ENCODE data around the gene PI4KB. TPM values are rescaled to one million over a fixed set of nuclear protein-coding genes. Genes with fewer than 3 reads are reported as not detected.
A peak's percentile ranks its signal among the peaks of the same experiment; 100 is the strongest.
"Not testable (repeated sequence)": the region's sequence is repeated elsewhere in the genome, so short reads cannot be mapped to it uniquely, and the experiment has no call there.

Gene PI4KB
- total RNA-seq, 1 donor from 2014 or later, result 71.4 TPM

DNA sequence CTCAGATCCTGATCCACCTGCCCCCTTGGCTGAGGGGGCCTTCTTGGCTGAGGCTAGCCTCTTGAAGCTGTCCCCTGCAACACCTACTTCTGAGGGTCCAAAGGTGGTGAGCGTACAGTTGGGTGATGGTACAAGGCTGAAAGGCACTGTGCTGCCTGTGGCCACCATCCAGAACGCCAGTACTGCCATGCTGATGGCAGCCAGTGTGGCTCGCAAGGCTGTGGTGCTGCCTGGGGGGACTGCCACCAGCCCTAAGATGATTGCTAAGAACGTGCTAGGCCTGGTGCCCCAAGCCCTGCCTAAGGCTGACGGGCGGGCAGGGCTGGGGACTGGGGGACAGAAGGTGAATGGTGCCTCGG, 39.9 kb downstream of the PI4KB start:
- ATAC-seq, result no peak
- no peak for DNase-seq (ENCODE audit: low spot score)
- intact Hi-C loops (cut with DNase I), result no loop called here

DNA sequence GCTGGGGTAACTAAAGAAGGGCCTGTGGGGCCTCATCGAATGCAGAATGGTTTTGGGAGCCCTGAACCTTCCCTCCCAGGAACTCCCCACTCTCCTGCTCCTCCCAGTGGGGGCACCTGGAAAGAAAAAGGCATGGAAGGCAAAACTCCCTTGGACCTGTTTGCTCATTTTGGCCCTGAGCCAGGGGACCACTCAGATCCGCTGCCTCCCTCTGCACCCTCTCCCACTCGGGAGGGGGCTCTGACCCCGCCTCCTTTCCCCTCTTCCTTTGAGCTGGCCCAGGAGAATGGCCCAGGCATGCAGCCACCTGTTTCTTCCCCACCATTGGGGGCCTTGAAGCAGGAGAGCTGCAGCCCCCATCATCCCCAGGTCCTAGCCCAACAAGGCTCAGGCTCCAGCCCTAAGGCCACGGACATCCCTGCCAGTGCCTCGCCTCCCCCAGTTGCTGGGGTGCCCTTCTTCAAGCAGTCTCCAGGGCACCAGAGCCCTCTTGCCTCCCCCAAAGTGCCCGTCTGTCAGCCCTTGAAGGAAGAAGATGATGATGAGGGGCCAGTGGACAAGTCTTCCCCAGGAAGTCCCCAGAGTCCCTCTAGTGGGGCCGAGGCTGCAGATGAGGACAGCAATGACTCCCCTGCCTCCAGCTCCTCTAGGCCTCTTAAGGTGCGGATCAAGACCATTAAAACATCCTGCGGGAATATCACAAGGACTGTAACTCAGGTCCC, 40.4 kb downstream of the PI4KB start:
- no peak for ATAC-seq
- DNase-seq (ENCODE audit: low spot score), result no peak
- intact Hi-C loops (cut with DNase I), result no loop called here

DNA sequence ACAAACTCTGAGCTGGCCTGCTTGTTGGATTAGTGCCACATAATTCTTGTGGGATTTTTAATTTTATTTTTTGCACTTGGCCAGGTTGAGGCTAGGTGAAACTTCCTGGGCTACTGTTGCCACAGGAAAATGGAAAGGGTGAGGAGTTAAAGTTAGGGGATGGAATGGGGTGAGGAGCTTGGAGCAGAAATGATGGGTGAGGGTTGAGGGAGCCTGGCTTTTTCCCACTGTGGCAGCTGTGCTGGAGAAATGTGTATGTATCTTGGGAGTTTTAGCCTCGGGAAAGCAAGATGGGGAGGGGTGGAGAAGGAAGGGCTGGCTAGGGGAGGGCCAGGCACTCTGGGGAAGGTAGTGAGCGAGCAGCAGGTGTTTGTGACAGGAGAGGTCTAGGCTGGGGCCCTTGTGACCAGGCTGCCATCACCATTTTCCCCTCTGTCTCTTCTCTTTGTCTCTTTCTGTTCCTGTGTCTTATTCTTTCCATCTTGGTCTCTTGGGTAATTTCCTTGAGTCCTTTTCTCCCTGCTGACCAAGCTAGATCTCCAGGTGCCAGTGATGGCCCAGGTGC, 43.1 kb downstream of the PI4KB start:
- ATAC-seq (no peak), DNase-seq (ENCODE audit: low spot score) (no peak)
- intact Hi-C loops (cut with DNase I), result no loop called here

GRCh38 chr1:151282883-151283725, 44.1 kb downstream of the PI4KB start:
- intact Hi-C loops (cut with DNase I), result loop anchor here (1.0 kb wide), 1 partner anchor 116 kb away; the partner anchor contains the start of gene PSMB4
- DNase-seq (ENCODE audit: low spot score) (peak; percentile 71), ATAC-seq (no peak)

GRCh38 chr1:151281969-151282882, 45.0 kb downstream of the PI4KB start, which contains the start of gene ZNF687:
ZNF687 (plus strand) TSS chr1:151282299; CDS start chr1:151286292, 3,993 bp downstream.
- peak; percentile 100 for DNase-seq (ENCODE audit: low spot score)
- peak; percentile 96 for ATAC-seq
- intact Hi-C loops (cut with DNase I), result no loop called here

- DNase-seq (ENCODE audit: low spot score), result peak; percentile 97
- ATAC-seq, result peak; percentile 92
- intact Hi-C loops (cut with DNase I), result no loop called here
These were observed 45.8 kb downstream of the PI4KB start for GRCh38 chr1:151281225-151281968.

DNA sequence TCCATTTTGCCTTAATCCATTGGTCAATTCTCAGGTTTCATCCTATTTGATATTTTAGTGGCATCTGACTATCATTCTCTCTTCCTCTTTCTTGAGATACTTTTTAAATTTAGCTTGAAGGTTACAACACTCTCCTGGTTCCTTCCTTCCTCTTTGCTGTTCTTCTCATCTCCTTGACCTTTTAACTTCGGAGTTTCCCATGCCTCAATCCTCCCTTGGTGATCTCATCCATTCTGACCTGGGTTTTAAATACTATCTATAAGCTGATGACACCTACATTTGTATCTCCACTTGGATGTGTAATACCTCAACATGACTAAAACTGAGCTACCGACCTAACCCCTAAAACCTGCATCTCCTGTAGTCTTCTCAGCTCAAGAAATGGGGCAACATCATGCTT, 50.0 kb downstream of the PI4KB start:
- no peak for ATAC-seq
- no peak for DNase-seq (ENCODE audit: low spot score)
- intact Hi-C loops (cut with DNase I), result no loop called here

- intact Hi-C loops (cut with DNase I); ATAC-seq; DNase-seq (ENCODE audit: low spot score): not testable (repeated sequence)
These were observed 51.9 kb downstream of the PI4KB start for GRCh38 chr1:151275341-151275740.

GRCh38 chr1:151273924-151274466, 53.2 kb downstream of the PI4KB start:
- intact Hi-C loops (cut with DNase I), result no loop called here
- ATAC-seq, result no peak
- no peak for DNase-seq (ENCODE audit: low spot score)

DNA sequence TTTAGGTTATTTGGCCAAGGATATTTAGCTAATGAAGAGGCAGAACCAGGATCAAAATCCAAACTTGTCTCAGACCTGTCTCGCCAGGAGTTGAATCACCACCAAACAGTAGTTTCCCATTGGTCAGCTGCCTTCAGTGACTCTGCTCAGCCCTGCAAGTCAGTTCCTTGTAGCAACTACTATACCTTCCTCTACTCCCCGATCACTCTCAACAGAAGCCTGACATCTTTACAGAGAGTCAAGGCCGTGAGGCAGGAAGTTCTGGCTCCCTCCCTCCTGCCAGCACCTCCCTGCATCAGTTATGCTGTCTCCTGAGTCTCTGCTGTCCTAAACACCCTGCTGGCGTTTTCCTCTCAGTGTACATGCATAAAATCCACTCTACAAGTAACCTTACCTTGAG, 59.5 kb downstream of the PI4KB start:
- no peak for ATAC-seq
- no peak for DNase-seq (ENCODE audit: low spot score)
- intact Hi-C loops (cut with DNase I), result no loop called here

- no peak for DNase-seq (ENCODE audit: low spot score)
- intact Hi-C loops (cut with DNase I), result no loop called here
- ATAC-seq, result no peak
These were observed 60.4 kb downstream of the PI4KB start for GRCh38 chr1:151266821-151267220.

DNA sequence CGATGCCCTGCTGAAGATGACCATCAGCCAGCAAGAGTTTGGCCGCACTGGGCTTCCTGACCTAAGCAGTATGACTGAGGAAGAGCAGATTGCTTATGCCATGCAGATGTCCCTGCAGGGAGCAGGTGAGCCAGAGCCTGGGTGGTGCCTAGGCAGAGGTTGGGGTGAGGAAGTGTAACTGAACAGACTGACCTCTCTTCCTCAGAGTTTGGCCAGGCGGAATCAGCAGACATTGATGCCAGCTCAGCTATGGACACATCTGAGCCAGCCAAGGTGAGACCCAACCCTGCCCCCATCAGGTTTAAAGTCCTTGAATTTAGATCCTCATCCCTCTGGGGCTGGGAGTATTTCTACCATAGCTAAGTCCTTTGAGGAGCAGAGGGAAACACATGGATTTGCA, 60.9 kb downstream of the PI4KB start:
- ATAC-seq, result no peak
- DNase-seq (ENCODE audit: low spot score), result no peak
- intact Hi-C loops (cut with DNase I), result no loop called here

DNA sequence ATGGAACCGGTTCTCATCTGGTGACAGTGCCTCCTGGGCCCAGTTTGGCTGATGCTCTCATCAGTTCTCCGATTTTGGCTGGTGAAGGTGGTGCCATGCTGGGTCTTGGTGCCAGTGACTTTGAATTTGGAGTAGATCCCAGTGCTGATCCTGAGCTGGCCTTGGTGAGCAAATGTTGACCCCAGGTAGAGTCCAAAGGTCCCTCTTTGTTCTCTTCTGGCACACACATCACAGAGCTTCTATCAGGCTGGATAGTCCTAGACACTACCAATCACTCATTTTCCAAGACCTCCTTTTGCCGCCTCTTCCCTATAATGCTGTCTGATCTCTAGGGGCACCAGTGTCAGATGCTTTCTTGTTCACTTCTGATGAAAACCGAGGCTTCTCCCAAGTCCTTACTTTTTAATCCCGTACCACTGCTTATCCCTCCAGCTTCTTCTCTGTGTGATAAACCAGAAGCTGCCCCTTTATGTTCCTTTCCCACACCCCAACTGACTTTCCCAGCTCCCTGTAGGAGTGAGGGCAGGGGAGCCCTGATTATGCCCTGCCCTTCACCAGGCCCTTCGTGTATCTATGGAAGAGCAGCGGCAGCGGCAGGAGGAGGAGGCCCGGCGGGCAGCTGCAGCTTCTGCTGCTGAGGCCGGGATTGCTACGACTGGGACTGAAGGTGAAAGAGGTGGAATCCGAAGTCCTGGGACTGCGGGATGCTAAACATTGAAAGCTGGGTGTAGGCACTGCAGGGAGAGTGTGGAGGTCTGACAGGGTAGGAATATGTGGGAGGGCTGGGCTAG, 61.6 kb downstream of the PI4KB start:
- no peak for DNase-seq (ENCODE audit: low spot score)
- intact Hi-C loops (cut with DNase I), result no loop called here
- ATAC-seq, result no peak

GRCh38 chr1:151259351-151259750, 67.9 kb downstream of the PI4KB start:
- DNase-seq (ENCODE audit: low spot score) (no peak), ATAC-seq (no peak)
- intact Hi-C loops (cut with DNase I), result no loop called here

DNA sequence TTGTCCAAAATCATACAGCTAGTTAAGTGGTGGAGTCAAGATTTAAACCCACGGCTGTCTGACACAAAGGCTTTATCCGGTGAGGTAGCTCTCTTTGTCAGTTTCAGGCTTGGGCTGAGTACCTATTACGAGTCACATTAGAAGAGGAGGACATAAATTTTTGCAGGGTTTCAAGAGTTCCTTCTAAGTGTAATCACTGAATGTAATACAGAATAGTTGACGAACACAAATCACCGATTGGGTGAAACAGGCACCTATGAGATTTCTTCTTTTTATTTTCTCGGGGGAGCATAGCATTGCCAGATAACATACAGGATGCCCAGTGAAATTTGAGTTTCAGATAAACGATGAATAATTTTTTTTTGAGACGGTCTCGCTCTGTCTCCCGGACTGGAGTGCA, 71.8 kb downstream of the PI4KB start:
- no peak for ATAC-seq
- no peak for DNase-seq (ENCODE audit: low spot score)
- intact Hi-C loops (cut with DNase I), result no loop called here

DNA sequence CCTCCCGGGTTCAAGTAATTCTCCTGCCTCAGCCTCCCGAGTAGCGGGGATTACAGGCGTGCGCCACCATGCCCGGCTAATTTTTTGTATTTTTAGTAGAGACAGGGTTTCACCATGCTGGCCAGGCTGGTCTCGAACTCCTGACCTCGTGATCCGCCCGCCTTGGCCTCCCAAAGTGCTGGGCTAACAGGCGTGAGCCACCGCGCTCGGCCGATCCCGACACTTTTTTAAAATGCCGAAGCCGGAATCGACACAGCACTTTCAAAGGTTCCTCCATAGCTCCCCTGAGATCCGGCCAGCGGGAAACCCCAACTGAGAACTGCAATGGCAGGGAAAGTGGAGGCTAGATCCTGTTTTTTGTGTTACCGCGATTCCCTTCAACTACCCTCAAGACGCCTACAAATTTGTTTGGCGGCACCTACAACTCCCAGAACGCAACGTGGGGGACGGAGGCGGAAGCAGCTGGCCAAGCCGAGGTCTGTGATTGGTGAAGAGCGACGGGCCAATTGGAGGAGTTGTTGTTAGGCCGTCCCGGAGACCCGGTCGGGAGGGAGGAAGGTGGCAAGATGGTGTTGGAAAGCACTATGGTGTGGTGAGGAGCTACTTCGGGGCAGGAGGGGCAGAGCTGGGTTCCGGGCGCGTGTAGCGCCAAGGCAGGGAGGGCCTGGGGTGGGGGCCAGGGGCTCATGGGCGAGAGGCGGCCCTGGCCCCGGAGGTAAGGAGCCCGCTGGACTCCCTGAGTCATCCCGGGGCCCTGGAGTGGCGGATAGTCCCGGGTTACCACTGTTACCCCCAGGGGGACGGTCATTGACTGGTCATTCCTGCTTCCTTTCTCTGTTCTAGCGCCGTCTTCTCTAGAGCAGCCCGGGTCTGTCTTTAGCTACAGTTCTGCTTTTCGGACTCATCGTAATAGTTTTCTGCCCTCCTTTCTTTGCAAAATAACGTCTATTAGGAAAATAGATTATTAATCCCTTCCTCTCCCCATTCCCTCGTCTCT, 72.7 kb downstream of the PI4KB start, which contains the start of gene PSMD4:
PSMD4 (plus strand) TSS at position 518 of the 997 bp plus-strand sequence; CDS start at position 567, 49 bp downstream.
- ATAC-seq, result peak; percentile 100
- intact Hi-C loops (cut with DNase I), result loop anchor here (5.0 kb wide), 1 partner anchor 57 kb away; the partner anchor contains the start of gene PIP5K1A
- DNase-seq (ENCODE audit: low spot score), result peak; percentile 97

Data from sciatic nerve (tissue), 2 donors.